LNCAP (cell line): ENCODE data around the gene COL4A1.

ENCODE experiments used
- CTCF ChIP-seq: fragments of 450-650 bp; IDR thresholded peaks from 2 replicates; pipeline ENCODE4 v1.5.1; 2017; ENCODE audit warnings: mild to moderate bottlenecking

Gene COL4A1

GRCh38 chr13:110211735-110212134 is 95.2 kb downstream of the COL4A1 start:
- no peak for TF ChIP-seq CTCF

DNA sequence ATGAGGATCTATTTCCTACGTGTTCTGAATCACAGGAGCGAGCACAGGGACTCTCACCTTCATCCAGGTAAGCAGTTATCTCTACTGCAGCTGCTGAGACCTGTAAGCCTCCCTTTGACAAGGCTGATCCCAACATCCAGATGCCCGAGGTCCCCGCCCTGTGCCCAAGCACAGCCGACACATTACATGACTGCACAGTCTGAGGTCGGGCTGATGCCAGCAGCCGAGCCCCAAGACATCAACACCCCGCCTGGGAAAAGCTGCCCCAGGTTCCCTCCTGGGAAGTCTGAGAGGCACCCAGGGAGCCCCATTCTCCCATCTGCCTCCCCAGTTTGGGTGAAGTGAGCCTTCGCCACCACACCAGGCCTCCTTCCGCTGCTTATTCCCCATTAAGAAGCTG is 95.9 kb downstream of the COL4A1 start:
- no peak for TF ChIP-seq CTCF

DNA sequence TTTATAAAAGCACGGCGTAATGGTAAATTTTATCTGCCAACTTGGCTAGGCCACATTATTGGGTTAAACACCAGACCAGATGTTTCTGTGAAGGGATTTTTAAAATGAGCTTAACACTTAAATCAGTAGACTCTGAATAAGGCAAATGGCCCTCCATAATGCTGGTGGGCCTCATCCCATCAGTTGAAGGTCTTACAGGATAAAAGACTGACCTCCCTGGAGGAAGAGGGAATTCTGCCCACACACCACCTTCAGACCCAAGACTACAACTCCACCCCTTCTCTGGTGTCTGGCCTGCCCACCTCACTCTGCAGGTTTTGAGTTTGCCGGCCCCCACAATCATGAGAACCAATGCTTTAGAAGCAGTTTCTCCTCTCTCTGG is 96.4 kb downstream of the COL4A1 start:
- TF ChIP-seq CTCF = no peak

- TF ChIP-seq CTCF = no peak
Measured at GRCh38 chr13:110209950-110210603, 96.9 kb downstream of the COL4A1 start.

GRCh38 chr13:110208116-110208515 is 98.8 kb downstream of the COL4A1 start:
- no peak for TF ChIP-seq CTCF

DNA sequence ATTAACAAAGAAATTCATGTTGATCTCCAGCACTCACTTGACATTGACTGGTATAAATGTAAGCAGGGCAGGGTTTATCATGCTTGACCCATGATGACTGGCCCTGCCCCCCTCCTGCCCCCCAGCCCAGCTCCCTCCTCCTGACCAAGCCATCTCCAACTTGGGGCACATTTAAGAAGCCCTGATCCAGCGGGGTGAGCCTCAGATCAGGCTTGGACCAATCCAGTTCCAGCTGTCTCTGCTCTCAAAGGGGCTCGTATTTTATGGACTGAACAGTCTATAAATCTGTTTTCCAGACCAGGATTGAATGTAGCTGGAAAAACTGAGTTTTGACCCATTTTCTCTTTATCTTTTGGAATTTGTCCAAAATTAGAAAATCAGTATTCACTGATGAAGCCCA is 100.0 kb downstream of the COL4A1 start:
- no peak for TF ChIP-seq CTCF

- TF ChIP-seq CTCF = no peak
Measured at GRCh38 chr13:110206185-110206584, 100.8 kb downstream of the COL4A1 start.

DNA sequence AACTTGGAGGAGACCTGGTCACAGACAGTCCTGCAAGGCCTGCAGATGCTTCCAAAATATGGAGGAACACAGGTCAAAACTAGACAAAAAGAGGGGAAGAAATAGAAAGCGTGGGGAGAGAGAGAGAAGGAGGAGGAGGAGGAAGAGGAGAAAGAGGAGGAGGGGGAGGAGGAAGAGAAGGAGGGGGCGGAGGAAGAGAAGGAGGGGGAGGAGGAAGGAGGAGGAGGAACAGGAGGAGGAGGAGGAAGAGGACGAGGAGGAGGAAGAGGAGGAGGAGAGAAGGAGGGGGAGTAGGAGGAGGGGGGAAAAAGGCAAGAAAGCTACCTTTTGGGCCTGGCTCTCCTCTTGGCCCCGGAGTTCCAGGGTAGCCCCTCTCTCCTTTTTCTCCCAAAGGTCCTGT is 105.8 kb downstream of the COL4A1 start:
- no peak for TF ChIP-seq CTCF
